Chondrocyte (in vitro differentiated cells): ENCODE measurements around the gene PRKD1. TPM values are rescaled to one million over a fixed set of nuclear protein-coding genes. Genes with fewer than 3 reads are reported as not detected.

Experiments used
- DNase-seq: peaks from one replicate; pipeline ENCODE4 v3.0.0; 2021; ENCODE audit warnings: mixed read lengths, low spot score
- H3K27ac Mint-ChIP-seq: one replicate; pipeline ENCODE4 v1.8.0; 2021; ENCODE audit warnings: mild to moderate bottlenecking, moderate library complexity, mixed read lengths; ENCODE audit not compliant: unreplicated experiment
- H3K27me3 Mint-ChIP-seq: 2 replicates; pipeline ENCODE4 v1.8.0; 2021; ENCODE audit warnings: low read depth, mixed read lengths
- H3K36me3 Mint-ChIP-seq: 2 replicates; pipeline ENCODE4 v1.8.0; 2021; ENCODE audit warnings: low read depth, mixed read lengths
- H3K4me1 Mint-ChIP-seq: 2 replicates; pipeline ENCODE4 v1.8.0; 2021; ENCODE audit warnings: low read depth, mild to moderate bottlenecking, mixed read lengths
- H3K4me3 Mint-ChIP-seq: one replicate; pipeline ENCODE4 v1.8.0; 2021; ENCODE audit warnings: mild to moderate bottlenecking, moderate library complexity, mixed read lengths; ENCODE audit not compliant: unreplicated experiment
- H3K9me3 Mint-ChIP-seq: 2 replicates; pipeline ENCODE4 v1.8.0; 2021; ENCODE audit warnings: low read depth, mixed read lengths
- CTCF ChIP-seq: fragments of 200-600 bp; sonication (generic); IDR thresholded peaks from 2 replicates; pipeline ENCODE4 v1.5.0; 2021; ENCODE audit warnings: antibody characterized with exemption, mild to moderate bottlenecking, moderate library complexity
- total RNA-seq: library from RNA; stranded (reverse); gene quantifications from 3 replicates; pipeline ENCODE4 v1.2.1, GENCODE V29; 2021

PRKD1 gene
- total RNA-seq, 1 donor from 2014 or later, result 11.1 TPM

GRCh38 chr14:29918981-29919380 lies 8.7 kb downstream of the PRKD1 start:
- H3K9me3 Mint-ChIP-seq, result no peaks in the 10 kb centered on the region
- H3K4me3 Mint-ChIP-seq, result no peak overlapping the region
- DNase-seq, result no peak
- no peak overlapping the region for H3K27ac Mint-ChIP-seq
- H3K27me3 Mint-ChIP-seq, result no peaks in the 10 kb centered on the region
- no peak for TF ChIP-seq CTCF
- H3K4me1 Mint-ChIP-seq, result no peaks in the 10 kb centered on the region
- no peaks in the 10 kb centered on the region for H3K36me3 Mint-ChIP-seq

GRCh38 chr14:29913566-29913965 lies 14.1 kb downstream of the PRKD1 start:
- H3K4me1 Mint-ChIP-seq, result peaks cover 5% of the 10 kb centered on the region
- H3K9me3 Mint-ChIP-seq, result no peaks in the 10 kb centered on the region

GRCh38 chr14:29911810-29912209 lies 15.8 kb downstream of the PRKD1 start:
- DNase-seq, result no peak
- no peak overlapping the region for H3K27ac Mint-ChIP-seq
- TF ChIP-seq CTCF, result no peak
- H3K27me3 Mint-ChIP-seq, result no peaks in the 10 kb centered on the region
- H3K9me3 Mint-ChIP-seq, result no peaks in the 10 kb centered on the region
- H3K4me1 Mint-ChIP-seq, result peaks cover 16% of the 10 kb centered on the region
- no peaks in the 10 kb centered on the region for H3K36me3 Mint-ChIP-seq
- no peak overlapping the region for H3K4me3 Mint-ChIP-seq

More at GRCh38 chr14:29913566-29913965, 14.1 kb downstream of the PRKD1 start:
- H3K36me3 Mint-ChIP-seq, result no peaks in the 10 kb centered on the region
- DNase-seq, result no peak
- no peak overlapping the region for H3K4me3 Mint-ChIP-seq
- H3K27ac Mint-ChIP-seq, result no peak overlapping the region
- no peak for TF ChIP-seq CTCF
- H3K27me3 Mint-ChIP-seq, result no peaks in the 10 kb centered on the region

GRCh38 chr14:29908652-29909577 lies 18.7 kb downstream of the PRKD1 start:
- TF ChIP-seq CTCF, result no peak
- no peaks in the 10 kb centered on the region for H3K27me3 Mint-ChIP-seq
- H3K27ac Mint-ChIP-seq, result no peak overlapping the region
- no peak for DNase-seq
- H3K4me1 Mint-ChIP-seq, result peaks cover 27% of the 10 kb centered on the region
- H3K36me3 Mint-ChIP-seq, result no peaks in the 10 kb centered on the region
- no peak overlapping the region for H3K4me3 Mint-ChIP-seq
- H3K9me3 Mint-ChIP-seq, result no peaks in the 10 kb centered on the region

- Mint-ChIP-seq H3K36me3 (no peaks in the 10 kb centered on the region), H3K4me1 (peaks cover 22% of the 10 kb centered on the region), H3K27ac (no peak overlapping the region), H3K27me3 (no peaks in the 10 kb centered on the region), H3K4me3 (no peak overlapping the region), H3K9me3 (no peaks in the 10 kb centered on the region)
- no peak for DNase-seq
- TF ChIP-seq CTCF, result no peak
These were observed 21.3 kb downstream of the PRKD1 start for GRCh38 chr14:29906256-29906870.
